NCI-H82 treated with DMSO at 0.1 percent for 48 hours (cell line): ENCODE data around the gene TRIM2.
A peak's percentile ranks its signal among the peaks of the same experiment; 100 is the strongest.

ENCODE experiments used
- DNase-seq: peaks from one replicate; lab custom pipeline; 2025; ENCODE audit not compliant: unreplicated experiment; lab: John Stamatoyannopoulos, UW

Gene TRIM2

GRCh38 chr4:153221783-153222706 lies 17.8 kb downstream of the TRIM2 start:
- peak; percentile 65 for DNase-seq

DNA sequence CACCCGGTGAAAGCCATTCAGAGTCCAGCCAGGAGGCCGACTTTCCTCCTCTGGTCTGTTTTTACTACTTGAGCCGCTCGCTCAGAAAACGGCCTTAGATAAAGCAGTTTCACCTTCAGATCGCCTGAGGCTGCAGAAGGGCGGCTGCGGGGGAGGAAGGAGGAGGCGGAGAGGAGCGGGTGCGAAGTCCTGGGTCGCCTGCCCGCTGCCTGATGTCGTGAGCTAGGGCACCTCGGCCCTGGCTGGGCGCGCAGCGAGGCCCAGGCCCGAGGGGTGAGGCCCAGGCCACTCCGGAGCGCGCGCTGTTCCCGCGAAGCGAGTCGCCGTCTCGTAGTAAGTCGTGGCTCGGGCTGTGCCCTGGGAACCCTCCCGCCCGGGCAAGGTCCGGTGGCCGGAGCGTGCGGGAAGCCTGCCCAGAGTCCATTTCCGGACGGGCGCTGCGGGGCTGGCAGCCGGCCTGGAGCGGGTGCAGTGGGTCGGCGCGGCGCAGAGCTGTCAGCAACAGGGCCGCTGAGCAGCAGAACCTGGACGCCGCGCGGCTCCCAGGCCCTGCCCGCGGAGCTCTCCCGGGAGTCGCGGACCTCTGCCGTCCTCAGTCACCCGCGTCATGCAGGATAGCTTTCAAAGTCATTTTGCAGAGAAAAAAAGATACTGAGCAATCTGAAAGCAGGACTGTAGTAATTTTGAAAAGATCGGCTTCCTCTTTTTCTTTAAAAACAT lies 18.6 kb downstream of the TRIM2 start:
- DNase-seq: no peak

- DNase-seq: no peak
Measured at GRCh38 chr4:153223427-153223801, 19.2 kb downstream of the TRIM2 start.

GRCh38 chr4:153223930-153224329 lies 19.7 kb downstream of the TRIM2 start:
- no peak for DNase-seq

DNA sequence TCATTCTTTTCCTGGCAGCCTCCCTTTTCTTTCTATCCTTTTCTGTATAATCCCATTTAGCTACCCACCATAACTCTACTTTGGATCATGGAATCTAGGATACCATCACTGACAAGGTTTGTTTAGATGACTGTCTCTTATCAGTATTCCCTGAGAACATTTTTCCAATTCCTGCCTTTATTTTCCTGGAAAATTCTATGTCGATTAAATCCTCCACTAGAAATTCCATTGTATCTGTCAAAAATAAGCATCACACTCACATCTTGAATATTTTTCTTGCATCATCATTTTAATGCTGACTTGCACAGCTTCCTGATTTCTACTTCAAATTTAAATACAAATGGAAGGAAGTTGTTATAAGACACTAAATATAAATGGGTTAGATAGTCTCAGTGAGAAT lies 20.2 kb downstream of the TRIM2 start:
- DNase-seq: no peak

DNA sequence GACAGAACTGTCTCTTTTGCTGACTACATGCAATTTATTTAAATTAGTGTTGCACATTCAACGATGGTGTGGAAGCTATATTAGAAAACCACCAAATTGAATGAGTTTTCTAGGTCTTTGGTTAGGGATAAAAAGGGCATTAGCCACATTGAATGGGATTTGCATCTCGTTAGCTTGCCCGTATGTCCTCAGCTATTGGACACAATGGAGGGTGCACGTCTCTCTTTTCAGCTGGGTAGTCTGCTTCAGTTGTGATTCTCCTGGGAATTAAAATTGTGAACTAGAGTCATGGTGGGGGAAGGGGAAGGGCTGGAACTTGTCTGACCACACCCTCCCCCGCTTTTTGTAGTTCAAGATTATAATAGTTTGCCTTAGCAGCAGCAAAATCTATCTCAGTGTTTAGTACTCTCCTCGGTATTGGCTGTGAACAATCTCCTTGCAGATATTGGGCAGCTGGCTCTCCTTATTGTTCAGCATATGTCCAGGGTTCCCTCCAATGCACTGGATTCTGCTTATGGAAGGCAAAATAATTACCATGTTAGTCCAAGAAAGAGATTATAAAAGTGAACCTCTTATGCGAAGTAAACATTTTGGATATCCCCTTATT lies 23.3 kb downstream of the TRIM2 start:
- peak; percentile 9 for DNase-seq

GRCh38 chr4:153228512-153229140 lies 24.4 kb downstream of the TRIM2 start:
- no peak for DNase-seq

DNA sequence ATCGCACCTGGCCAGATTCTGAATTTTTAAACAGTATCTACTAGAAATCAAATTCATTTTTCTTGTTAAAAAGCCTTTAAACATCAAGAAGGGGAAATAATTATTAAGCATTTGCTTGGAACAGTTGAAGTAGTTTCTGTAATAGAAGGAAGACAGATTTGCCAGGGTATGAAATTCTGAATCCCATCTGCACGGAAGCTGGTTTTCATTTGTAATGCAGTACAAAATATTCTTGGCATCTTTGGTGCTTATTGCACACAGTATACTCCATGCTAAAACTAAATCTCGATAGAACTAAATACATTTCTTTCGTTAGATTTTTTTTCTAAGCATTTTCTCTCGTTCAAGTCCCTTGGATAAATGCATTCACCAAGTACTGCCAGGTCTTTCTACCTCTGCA lies 25.3 kb downstream of the TRIM2 start:
- no peak for DNase-seq

DNA sequence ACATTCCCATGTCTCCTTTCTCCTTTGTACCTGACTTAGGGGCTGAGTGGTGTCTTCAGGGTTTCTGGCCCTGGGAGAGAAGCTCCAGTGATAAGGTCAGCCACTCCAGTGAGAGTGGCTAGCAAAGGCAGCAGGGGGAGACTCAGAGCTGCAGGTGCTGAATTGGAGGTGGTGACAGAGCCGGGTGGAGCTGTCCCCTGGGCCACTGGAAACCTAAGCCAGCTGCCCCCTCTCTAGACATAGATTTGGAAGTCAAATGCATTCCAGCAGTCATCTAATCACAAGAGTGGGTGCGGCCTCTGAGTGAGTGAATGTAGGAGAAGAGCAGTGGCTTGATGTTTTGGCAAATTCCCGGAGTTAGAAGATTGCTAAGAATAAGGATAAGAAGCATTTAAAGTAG lies 28.5 kb downstream of the TRIM2 start:
- no peak for DNase-seq

DNA sequence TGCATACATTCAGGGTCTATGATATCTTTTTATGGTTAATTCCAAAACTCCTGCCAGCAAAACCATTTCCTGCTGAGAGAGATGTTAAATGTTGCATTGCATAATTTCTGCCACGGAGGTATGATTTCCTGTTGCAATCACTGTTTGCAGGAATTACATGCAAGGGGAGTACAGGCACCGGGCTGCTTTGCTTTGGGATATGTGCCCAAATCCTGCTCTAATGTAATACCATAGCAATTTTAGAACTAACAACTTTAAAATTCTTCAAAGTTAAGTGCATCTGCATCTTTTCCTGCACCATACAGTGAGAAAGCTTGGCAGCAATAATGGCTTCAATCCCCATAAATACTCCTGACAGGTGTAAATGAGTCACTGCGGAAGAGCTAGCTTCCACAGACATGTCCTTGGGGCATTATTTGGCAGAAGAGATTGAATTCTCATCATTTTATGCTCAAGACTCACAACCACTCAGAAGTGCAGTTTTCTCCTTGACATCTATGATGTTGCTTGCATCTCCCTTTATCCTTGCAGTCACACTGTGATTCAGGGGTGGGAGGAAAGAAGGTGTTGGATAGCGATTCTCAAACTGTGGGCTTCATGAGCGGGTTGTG lies 29.6 kb downstream of the TRIM2 start:
- DNase-seq: no peak

DNA sequence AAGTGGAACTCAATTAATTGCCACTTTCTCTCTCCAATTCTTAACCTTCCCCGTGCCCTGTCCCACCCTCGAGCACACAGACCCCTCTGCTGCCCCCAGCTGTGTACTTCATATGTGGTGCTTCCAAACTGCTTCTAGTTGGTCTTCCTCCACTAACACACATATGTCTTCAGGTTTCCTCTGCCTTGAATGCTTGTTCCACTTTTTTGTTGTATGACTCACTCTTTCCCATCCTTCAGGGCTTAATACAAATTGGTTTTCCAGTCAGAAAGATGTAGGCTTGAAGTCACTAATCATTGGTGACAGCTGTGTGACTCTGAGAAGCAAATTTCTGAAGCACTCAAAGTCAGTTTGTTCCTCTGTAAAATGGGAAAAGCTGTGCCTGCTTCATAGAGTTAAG lies 30.6 kb downstream of the TRIM2 start:
- DNase-seq: no peak

- DNase-seq: no peak
Measured at GRCh38 chr4:153238135-153238919, 34.1 kb downstream of the TRIM2 start.

DNA sequence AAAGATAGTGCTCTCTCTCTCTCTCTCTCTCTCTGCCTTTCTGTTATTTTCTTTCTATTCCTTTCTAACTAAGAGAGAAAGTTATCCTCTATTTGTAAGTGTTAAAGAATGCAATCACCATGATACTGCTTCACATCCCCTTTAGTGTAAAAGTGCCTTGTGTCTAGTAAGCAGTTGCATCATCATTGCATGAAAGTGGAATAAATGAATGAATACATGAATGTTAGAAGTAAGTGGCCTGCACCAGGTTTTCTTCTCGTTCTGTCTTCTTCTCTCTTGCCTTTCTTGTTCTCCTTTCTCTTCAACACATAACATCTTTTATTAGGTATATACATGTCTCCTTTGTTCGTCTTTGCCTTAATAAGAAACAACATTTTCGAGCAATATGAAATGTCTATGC lies 35.2 kb downstream of the TRIM2 start:
- DNase-seq: no peak

DNA sequence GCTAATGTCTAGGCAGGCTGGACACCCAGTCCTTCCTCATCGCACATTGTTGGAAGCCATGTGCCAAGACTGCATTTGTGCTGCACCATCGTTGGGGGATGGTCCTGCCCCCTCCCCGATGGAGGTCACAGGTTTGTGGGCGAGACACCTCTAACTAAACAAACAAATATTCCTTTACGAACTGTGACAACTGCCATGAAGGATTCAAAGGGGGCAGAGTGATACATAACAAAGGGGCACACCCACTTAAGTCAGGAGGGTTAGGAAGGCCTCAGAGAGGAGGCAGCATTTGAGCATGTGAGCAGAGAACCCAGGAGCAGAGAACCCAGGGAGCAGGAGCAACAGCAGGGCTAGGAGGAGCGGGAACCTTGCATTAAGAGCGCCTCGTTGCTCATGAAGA lies 37.1 kb downstream of the TRIM2 start:
- no peak for DNase-seq

DNA sequence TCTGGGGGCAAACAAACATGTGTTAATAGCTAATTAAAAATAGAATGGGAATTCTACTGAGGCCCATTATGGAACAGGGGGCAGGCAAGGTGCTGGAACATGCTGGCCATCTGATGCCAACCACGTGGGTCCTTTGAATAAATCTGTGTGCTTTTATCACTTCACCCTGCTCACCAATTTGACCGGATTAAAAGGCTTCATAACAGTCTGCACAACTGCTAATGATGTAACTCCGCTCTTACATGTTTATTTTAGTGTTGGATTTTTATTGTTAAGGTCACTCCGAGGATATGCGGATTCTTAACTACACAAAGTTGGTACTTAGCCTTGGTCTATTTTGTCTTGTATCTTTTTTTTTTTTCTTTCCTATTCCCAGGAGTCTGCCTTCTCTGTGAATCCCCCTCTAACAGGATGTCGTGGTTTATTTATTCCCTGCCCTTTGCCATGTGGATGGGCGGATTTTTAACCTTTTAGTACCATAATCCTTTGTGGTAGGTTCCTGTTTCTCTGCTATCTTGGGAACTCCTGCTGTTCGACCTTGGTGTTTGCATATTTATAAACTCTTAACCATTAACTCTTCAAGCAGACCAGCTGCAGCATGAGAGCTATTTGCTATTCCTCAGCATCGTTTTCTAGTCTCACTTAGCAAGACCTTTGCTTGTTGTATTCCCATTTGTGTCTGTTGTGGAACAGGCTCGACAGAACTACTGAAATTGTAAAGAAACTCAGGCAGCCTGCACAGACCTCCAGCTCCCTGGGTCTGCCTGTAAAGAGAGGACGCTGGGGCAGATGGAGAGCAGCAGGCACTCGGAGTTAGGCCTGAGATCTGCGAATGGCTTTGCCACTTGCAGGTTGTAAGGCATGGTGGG lies 38.0 kb downstream of the TRIM2 start:
- DNase-seq: peak; percentile 62

GRCh38 chr4:153242839-153243324 lies 38.6 kb downstream of the TRIM2 start:
- no peak for DNase-seq

- DNase-seq: no peak
Measured at GRCh38 chr4:153243468-153243867, 39.2 kb downstream of the TRIM2 start.

DNA sequence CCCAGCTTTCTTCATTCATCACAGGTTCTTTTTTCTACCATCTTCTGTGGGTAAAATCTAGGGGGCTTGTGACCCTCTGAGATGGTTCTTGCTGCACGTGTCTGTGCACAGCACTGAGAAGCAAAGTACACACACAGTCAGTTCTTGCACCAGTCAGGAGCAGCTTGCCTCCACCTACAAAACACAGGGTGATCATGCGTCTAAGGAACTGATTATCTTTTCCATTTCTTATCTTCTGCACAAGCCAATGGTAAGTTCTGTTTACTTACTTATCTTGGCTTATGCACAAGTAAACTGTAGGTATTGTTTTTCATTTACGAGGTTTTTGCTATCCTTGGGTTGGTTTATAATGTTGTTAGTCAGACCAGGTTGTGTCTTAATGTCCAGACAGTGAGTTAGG lies 40.7 kb downstream of the TRIM2 start:
- DNase-seq: no peak

DNA sequence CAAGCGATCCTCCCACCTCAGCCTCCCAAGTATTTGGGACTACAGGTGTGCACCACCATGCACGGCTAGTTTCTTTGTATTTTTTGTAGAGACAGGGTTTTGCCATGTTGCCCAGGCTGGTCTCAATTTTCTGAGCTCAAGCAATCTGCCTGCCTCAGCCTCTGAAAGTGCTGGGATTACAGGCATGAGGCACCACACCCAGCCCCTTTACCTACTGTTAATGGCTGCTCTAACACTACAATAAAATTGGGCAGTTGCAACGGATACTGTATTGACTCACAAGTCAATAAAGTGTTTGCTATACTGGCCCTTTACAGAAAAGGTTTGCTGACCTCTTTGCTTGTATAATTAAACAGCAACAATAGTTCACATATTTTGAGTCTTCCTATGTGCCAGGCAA lies 41.5 kb downstream of the TRIM2 start:
- no peak for DNase-seq
